NCI-H2196 (cell line): ENCODE results near the gene APBA2.
"Not testable (repeated sequence)": the region's sequence is repeated elsewhere in the genome, so short reads cannot be mapped to it uniquely, and the experiment has no call there.

Source experiments
- DNase-seq: peaks from one replicate; lab custom pipeline; 2025; ENCODE audit not compliant: unreplicated experiment; lab: John Stamatoyannopoulos, UW

APBA2 gene

GRCh38 chr15:28876845-28877185 lies 9.0 kb upstream of the APBA2 start:
- DNase-seq: no peak

GRCh38 chr15:28878209-28878608 lies 7.6 kb upstream of the APBA2 start:
- no peak for DNase-seq

GRCh38 chr15:28879551-28879950 lies 6.2 kb upstream of the APBA2 start:
- no peak for DNase-seq

GRCh38 chr15:28880680-28881079 lies 5.1 kb upstream of the APBA2 start:
- no peak for DNase-seq

DNA sequence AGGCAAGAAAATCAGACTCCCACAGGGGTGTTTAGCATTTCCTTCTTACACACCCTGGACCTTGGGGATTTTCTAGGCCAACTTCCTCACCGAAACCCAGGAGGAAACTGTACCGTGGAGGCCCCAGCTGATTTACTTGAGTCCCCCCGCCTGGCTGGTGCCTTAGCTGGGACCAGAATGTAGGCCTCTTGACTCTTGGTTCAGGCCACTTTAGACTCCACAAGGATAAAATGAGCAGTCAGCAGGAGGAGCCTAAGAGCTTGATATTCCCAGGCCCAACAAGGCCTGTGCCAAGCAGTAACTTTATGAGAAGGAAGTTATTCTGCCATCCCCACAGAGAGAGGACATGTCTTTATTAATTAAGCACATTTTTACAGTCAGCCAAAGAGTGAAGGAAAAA lies 4.6 kb upstream of the APBA2 start:
- DNase-seq: no peak

DNA sequence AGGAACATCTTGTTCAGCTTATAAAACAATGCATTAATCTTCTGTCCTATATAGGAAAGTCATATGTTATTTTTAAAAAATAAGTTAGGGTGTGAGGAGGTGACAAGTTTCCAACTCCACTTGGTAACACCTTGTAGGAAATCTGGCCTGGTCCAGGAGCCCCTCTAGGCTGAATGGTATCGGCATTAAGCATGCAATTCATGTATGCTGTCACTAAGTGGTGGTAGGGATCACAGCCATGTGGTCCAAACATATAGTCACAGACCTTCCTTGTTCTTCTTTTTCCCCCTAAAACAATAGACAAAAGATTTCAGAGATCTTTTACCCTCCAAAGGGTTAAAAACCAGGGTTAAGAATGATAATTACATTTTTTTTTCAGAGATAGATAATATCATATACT lies 4.2 kb upstream of the APBA2 start:
- DNase-seq: no peak

GRCh38 chr15:28884151-28884940 lies 1.4 kb upstream of the APBA2 start:
- no peak for DNase-seq

- no peak for DNase-seq
These were observed 595 bp upstream of the APBA2 start for GRCh38 chr15:28885128-28885629.

DNA sequence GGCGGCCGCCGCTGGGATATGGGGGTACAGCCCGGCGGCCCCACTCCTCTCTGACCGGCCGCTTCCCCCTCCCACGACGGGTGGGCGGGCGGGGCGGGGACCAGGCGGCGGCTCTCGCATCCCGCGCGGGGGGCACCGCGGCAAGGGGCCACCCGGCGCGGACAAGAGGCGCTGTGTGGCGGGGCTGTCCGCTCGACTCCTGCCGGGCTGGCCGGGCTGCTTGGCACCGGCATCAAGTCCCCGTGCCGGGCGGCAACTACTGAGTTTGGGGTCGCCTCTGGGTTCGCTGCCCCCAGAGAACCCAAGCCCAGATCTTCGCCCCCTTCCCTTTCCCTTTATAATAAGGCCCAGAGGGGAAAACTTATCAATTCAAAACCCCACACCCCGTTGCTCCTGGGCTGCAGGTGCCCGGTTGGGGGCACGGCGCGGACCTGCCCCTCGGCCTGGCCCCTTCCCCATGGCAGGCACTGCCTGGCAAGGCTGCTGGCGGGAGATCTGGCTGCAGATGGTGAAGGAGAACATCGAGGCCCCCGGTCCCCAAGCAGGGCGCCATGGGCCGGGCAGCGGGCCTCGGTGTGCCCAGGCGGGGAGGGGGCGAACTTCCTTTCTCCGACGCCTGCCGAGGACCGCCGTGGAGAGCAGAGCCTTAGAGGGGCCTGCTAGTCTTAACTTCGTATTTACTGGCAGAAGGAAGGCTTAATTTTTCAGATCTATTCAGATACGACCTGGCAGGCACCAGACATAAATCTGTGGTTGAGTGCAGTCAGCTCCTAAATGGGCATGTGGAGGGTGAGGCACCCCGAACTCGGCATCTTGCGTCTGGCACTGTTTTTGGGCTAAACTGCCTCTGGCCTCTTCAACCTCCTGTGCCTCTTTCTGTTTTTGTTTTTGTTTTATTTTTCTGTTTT lies 911 bp downstream of the APBA2 start:
- no peak for DNase-seq

GRCh38 chr15:28887339-28888174 lies 1.8 kb downstream of the APBA2 start:
- DNase-seq: no peak

DNA sequence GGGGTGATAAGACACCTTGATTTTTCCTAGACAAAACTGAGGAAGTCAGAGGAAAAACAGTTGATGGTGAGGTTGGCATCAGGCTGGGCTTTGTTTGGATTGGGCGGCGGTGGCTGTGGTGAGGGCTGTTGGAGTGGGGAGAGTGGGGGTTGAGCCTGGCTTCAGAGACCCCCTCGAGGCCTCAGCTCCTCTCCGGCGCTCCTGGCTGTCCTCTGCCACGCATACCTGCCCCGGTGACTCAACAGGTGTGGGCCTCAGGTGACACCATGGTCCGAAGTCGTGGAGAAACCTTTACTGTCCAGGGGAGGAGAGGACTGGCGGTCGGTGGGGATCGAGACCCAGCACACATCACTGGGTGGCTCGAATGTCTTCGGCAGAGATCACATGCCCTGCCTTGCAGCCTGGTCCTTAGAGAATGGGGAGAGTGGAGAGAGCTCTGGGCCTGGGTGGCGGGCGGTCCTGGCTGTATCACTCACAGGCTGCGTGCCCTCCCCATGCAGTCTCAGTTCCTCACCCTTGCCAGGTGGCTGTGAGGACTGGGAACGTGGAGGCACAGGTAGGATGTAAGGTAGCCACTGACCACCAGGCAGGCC lies 2.6 kb downstream of the APBA2 start:
- DNase-seq: no peak

GRCh38 chr15:28888900-28889299 lies 3.1 kb downstream of the APBA2 start:
- no peak for DNase-seq

DNA sequence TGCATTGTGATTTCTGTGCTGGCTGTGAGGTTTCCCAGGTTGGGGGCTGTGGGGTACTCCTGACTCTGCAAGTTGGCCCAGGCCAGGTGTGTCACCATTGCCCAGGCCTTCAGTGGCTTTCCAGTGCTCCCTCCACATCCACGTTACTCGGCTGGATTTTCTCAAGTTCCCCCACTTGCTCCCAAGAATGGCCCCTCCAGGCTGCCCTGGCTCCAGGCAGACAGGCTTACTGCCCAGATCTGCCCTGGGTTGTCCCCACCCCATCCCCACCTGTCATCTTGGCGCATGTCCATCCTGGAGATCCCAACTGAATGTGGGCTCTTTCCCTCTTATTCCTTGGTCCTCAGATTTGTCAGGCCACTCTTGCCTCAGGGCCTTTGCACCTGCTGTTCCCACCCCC lies 3.6 kb downstream of the APBA2 start:
- DNase-seq: no peak

DNA sequence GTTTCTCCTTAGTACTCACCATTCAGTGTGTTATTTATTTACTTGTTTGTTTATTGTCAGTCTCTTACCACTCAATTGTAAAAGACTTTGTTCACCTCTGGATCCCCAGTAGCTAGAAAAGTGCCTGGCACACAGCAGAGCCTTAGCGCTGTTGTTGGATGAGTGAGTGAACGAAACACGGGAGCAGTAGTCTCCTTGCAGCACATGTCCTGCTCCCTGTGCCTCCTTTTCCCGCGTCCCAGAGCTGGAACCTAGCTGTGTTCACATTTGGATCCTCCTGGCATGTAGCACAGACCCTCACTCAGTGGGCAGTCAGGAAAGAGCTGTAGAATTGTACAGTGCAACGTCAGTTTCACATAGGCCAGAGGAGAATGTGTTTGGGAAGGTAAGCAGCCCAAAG lies 4.1 kb downstream of the APBA2 start:
- DNase-seq: not testable (repeated sequence)

DNA sequence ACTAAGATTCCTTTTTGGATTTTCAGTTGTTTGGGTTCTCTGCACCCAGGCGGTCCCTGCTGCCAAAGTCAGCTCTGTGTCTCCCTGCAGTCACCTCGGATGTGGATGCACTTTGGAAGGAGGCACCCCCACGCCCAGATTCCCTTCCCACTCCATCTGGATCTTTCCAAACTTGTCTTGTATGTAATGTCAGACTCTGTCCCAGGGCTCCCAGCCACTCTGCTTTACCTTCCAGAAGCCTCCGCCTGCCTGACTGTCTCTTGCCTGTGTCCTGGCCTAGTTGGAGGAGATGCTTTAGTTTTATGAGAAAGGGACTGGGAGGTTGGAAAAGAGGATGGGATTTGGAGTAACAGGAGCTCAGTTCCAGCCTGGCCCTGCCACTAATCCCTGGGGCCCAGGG lies 4.5 kb downstream of the APBA2 start:
- not testable (repeated sequence) for DNase-seq

DNA sequence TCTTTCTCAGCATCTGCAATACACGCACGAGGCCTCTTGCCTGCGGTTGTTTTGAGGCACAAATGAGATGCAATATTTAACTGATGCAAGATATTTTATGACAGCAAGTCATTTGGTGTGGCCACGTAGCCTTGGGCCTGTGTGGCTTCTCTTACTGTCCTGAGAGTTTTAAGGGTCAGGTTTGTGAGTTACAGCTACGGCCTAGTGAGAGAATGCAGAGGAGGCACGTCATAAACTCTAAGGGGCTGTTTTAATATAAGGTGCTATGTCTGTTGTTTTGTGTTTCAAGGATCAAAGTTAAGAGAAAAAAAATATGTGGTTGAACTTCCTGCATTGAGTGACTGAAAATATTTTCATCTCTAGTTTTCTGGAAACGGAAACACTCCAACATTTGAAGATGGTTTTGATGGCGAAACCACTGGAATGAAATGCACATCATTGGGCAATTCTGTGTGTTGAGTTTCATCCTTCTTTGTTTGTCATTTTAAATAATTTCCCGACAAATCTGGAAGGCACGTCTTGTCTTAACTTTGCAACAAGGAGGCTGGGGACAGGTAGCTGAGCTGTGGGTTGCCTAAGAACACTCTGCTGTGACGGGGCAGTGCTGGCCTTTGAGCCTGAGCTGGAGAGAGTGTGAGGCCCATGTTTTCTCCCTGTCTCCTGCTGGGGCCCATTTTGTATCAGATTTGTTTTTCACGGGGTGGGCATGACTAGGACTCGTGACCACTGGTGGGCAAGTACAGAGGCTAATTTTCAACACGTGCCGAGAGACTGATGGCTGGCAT lies 5.1 kb downstream of the APBA2 start:
- no peak for DNase-seq

DNA sequence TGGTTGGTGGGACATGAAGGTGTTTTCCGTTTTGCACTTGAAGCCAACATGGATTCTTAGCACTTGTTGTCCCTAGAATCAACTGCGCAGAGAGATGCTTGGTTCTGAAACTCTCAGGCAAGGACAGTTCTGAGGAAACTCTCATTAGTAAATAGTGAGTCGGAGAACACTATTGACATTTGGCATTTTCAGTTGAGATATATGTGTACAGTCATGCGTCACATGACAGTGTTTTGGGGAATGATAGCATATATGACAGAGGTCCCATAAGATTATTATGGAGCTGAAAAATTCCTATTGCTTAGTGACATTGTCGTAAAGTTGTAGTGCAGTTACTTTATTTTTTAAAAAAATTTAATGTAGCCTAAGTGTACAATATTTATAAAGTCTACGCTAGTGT lies 5.8 kb downstream of the APBA2 start:
- DNase-seq: no peak

GRCh38 chr15:28892789-28893610 lies 7.2 kb downstream of the APBA2 start:
- no peak for DNase-seq

- DNase-seq: no peak
These were observed 8.9 kb downstream of the APBA2 start for GRCh38 chr15:28894631-28895030.
